AG10803 (cell line): ENCODE results near the gene SLC7A14.
A peak's percentile ranks its signal among the peaks of the same experiment; 100 is the strongest.
"Not testable (repeated sequence)": the region's sequence is repeated elsewhere in the genome, so short reads cannot be mapped to it uniquely, and the experiment has no call there.

Experiments
- DNase-seq: peaks from one replicate; pipeline ENCODE4 v3.0.0; 2010; ENCODE audit warnings: low read depth
- H3K4me3 ChIP-seq: 2 replicates; pipeline ENCODE4 v1.5.1; 2011; ENCODE audit warnings: mild to moderate bottlenecking, low read length, control low read depth
- CTCF ChIP-seq: conservative IDR thresholded peaks from 2 replicates; pipeline ENCODE4 v1.5.1; 2011; ENCODE audit warnings: mild to moderate bottlenecking, low read length, control low read depth, inconsistent platforms

The SLC7A14 gene

GRCh38 chr3:170594528-170594927 lies 8.7 kb upstream of the SLC7A14 start:
- H3K4me3 ChIP-seq = no peak overlapping the region
- DNase-seq = no peak
- no peak for TF ChIP-seq CTCF

- DNase-seq = no peak
- H3K4me3 ChIP-seq = no peak overlapping the region
- TF ChIP-seq CTCF = no peak
These were observed 7.8 kb upstream of the SLC7A14 start for GRCh38 chr3:170593634-170594033.

DNA sequence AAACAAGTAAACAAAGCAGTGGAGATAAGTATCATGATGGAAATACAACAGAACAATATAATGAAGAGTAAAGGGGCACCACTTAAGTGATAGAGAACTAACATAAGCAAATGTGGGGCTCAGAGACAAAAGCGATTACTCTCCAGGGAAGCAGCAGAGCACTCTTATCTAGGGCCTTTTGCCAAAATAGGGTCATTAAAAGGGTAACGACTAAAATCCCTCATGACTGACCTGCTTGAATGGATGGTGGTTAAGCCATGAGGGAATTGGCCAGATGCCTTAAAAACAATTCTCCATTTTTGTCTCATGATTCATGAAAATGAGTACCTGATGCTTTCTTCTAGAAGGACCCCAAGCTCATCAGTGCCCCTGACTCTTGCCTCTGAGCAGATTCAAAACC lies 3.2 kb upstream of the SLC7A14 start:
- TF ChIP-seq CTCF = no peak
- H3K4me3 ChIP-seq = no peak overlapping the region
- DNase-seq = no peak

GRCh38 chr3:170585008-170585936 lies 603 bp downstream of the SLC7A14 start:
- DNase-seq = no peak
- TF ChIP-seq CTCF = no peak
- peak overlapping the region; percentile 51 for H3K4me3 ChIP-seq

DNA sequence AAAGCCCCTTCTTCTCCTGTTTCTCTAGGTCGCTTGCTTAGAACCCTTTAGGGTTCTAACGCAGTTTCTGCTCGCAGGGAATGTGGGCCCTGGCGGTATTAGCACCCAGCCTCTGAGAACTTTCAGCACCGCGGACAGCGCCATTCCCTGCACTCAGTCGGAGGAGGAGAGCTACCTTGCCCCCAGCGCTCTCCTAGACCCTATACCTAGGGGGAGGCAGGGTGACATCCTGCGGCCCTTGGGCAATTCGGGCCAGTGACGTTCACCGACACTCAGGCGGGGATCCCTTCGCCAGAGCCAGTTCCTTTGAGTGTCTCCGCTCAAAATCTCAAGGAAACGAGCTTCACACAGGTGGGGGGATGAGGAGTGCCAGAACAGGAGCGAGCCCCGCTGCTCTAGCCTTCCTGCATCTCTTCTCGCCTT lies 1.3 kb downstream of the SLC7A14 start:
- H3K4me3 ChIP-seq = no peak overlapping the region; the same call in 1 of the 2 replicates
- DNase-seq = peak; percentile 43

GRCh38 chr3:170579646-170580045 lies 6.2 kb downstream of the SLC7A14 start:
- no peak overlapping the region for H3K4me3 ChIP-seq
- DNase-seq = no peak
- TF ChIP-seq CTCF = no peak

More for the DNA sequence above, 1.3 kb downstream of the SLC7A14 start:
- no peak for TF ChIP-seq CTCF

GRCh38 chr3:170572665-170573253 lies 13.1 kb downstream of the SLC7A14 start:
- no peak for TF ChIP-seq CTCF
- no peak overlapping the region for H3K4me3 ChIP-seq
- DNase-seq = peak; percentile 74

- H3K4me3 ChIP-seq, DNase-seq: not testable (repeated sequence)
These were observed 18.3 kb downstream of the SLC7A14 start for GRCh38 chr3:170567598-170567997.
